NT2/D1 (cell line): ENCODE results near the gene CELF4.
A peak's percentile ranks its signal among the peaks of the same experiment; 100 is the strongest.

Source experiments
- DNase-seq: peaks from one replicate; pipeline ENCODE4 v3.0.0-alpha.2; 2011; ENCODE audit warnings: low read depth, low spot score
- H3K27me3 ChIP-seq: 2 replicates; pipeline ENCODE4 v1.6.0; 2011; ENCODE audit warnings: mild to moderate bottlenecking; ENCODE audit not compliant: insufficient read length, insufficient read depth
- H3K36me3 ChIP-seq: 2 replicates; pipeline ENCODE4 v1.6.1; 2011; ENCODE audit warnings: mild to moderate bottlenecking, low read length, mixed read lengths; ENCODE audit not compliant: insufficient read depth, insufficient read length
- H3K4me1 ChIP-seq: 2 replicates; pipeline ENCODE4 v1.5.1; 2011; ENCODE audit not compliant: insufficient read depth, insufficient read length
- H3K4me3 ChIP-seq: 2 replicates; pipeline ENCODE4 v1.5.1; 2011; ENCODE audit warnings: low read depth; ENCODE audit not compliant: insufficient read length
- H3K9ac ChIP-seq: 2 replicates; pipeline ENCODE4 v1.6.0; 2011; ENCODE audit warnings: low read depth; ENCODE audit not compliant: insufficient read length
- H3K9me3 ChIP-seq: 2 replicates; pipeline ENCODE4 v1.5.1; 2011; ENCODE audit warnings: mild to moderate bottlenecking, low read length; ENCODE audit not compliant: insufficient read depth
- SUZ12 ChIP-seq: IDR thresholded peaks from 2 replicates; pipeline ENCODE4 v1.6.1; 2011; ENCODE audit not compliant: insufficient read length, insufficient read depth; ENCODE audit errors: extremely low read depth
- YY1 ChIP-seq: IDR thresholded peaks from 2 replicates; pipeline ENCODE4 v1.6.1; 2011; ENCODE audit not compliant: insufficient read length, insufficient read depth
- ZNF274 ChIP-seq: IDR thresholded peaks from 2 replicates; pipeline ENCODE4 v1.6.1; 2011; ENCODE audit warnings: mild to moderate bottlenecking, low read depth, low read length

CELF4 gene

DNA sequence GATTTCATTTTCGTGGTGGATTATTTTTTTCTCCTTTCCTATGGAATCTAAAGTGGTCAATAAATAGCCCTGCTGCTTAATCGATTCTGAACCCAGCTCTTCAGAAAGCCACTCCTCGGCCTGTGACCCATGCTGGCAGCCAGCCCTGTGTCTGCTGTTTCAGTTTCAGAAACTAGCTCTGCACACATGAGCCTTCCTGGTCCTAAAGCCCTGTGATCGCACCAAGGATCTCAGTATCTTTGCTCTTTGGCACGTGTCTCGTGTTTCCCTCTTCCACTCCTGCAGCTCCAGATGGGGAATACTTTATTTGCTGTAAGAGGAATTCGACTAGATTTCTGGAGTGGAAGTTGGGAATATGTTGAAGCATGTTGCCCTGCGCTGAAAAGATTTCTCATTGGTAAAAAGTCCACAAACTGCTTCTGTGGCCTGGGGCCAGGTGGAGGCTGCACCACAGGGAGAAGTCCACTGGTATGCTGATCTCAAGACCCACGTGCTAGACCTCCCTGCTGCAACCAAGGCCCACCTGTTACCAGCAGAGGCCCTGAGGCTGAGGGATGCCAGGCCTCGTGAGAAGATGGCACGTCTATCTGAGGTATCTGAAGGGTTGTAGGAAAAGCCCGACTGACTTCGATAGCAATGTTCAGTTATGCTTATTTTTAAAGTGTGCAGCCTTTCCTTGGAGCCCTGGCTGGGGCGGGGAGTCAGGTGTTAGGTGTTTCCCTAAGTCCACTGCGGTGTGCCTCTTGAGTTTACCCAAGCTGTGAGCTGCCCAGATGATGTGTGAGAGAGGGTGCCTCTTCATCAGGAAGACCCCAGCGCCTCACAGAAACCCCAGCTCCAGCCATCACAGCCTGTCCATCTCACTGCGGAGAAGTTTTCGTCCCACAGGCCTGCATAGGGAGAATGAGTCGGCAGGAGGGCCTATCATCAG lies 33.6 kb upstream of the CELF4 start:
- H3K27me3 ChIP-seq, result no peaks in the 10 kb centered on the region
- H3K9me3 ChIP-seq, result no peaks in the 10 kb centered on the region
- no peaks in the 10 kb centered on the region for H3K36me3 ChIP-seq
- DNase-seq, result no peak
- H3K9ac ChIP-seq, result no peak overlapping the region
- no peak overlapping the region for H3K4me3 ChIP-seq
- TF ChIP-seq YY1 (no peak), ZNF274 (no peak), SUZ12 (no peak)
- H3K4me1 ChIP-seq, result no peaks in the 10 kb centered on the region

DNA sequence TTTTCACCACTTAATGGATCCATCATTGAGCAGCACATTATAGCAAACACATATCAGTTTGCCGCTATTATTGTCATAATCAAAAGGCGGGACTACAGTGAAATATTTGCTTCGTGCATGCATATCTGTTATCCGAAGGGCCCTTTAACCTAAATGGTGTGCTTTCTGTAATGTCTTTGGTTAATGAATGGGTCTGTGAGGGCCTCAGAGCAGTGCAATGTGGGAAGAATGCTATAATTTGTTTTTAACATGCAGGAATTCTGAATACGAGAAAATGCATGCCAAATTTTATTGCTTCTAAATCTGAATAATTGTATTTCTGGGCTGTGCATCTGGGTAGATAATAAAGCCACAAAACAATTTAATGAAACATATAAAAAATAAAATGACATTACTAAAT lies 32.8 kb upstream of the CELF4 start:
- no peak overlapping the region for H3K9ac ChIP-seq
- no peaks in the 10 kb centered on the region for H3K27me3 ChIP-seq
- no peak for DNase-seq
- H3K4me1 ChIP-seq, result no peaks in the 10 kb centered on the region
- H3K4me3 ChIP-seq, result no peak overlapping the region
- H3K36me3 ChIP-seq, result no peaks in the 10 kb centered on the region
- no peak for TF ChIP-seq ZNF274
- no peak for TF ChIP-seq SUZ12
- TF ChIP-seq YY1, result no peak
- no peaks in the 10 kb centered on the region for H3K9me3 ChIP-seq

DNA sequence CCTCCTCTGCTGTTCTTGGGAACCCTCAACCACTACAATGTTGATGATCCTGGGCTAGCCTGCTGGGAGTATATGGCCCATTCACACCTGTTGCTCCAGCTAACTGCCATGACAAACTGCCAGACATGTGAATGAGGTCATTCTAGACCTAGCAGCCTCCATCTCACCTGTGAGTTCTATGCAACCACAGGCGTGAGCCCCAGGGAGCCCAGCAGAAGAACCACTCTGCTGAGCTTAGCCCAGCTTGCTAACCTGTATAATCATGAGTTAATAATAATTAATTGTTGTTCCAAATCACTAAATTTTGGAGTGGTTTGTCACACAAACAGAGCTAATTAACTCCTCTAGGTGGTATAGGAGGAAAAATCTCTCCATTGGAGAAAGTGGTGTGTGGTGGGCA lies 24.7 kb upstream of the CELF4 start:
- no peaks in the 10 kb centered on the region for H3K27me3 ChIP-seq
- H3K4me3 ChIP-seq, result no peak overlapping the region
- no peak overlapping the region for H3K9ac ChIP-seq
- no peaks in the 10 kb centered on the region for H3K36me3 ChIP-seq
- peaks cover 3% of the 10 kb centered on the region for H3K4me1 ChIP-seq
- peaks cover 13% of the 10 kb centered on the region; the same call in 1 of the 2 replicates for H3K9me3 ChIP-seq
- TF ChIP-seq SUZ12, result no peak
- no peak for TF ChIP-seq ZNF274
- TF ChIP-seq YY1, result no peak
- no peak for DNase-seq

GRCh38 chr18:37588289-37588688 lies 22.7 kb upstream of the CELF4 start:
- Histone ChIP-seq H3K36me3 (no peaks in the 10 kb centered on the region), H3K9me3 (peaks cover 13% of the 10 kb centered on the region; the same call in 1 of the 2 replicates), H3K4me1 (peaks cover 3% of the 10 kb centered on the region), H3K27me3 (no peaks in the 10 kb centered on the region), H3K9ac (no peak overlapping the region), H3K4me3 (no peak overlapping the region)
- TF ChIP-seq ZNF274, result no peak
- TF ChIP-seq SUZ12, result no peak
- no peak for TF ChIP-seq YY1
- DNase-seq, result no peak

DNA sequence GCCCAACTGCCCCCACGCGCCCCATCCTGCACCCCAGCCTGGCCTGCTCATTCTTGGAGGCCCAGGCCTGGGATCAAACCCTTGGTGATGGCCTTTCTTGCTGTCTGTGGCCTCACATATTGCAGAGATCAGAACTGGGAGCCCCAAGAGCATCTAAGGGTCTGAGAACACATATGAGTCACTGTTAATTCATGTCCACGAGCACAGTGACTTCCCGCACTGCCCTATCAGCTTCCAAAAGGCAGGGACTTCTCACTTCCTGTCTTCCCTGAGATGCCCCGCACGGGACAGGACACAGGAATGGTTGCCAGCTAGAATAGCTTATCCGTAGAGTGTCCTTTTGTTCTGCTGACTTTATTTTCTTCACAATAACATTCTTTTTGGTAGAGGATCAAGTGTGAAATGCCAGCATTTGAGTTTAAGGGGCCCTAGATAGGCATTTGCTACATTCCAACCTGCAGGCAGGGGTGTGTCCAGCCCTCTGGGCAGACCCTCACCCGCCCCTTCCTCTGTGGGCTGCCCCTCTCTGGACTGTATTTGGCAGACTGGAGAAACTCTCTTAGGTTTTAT lies 21.1 kb upstream of the CELF4 start:
- Histone ChIP-seq H3K36me3 (no peaks in the 10 kb centered on the region), H3K9me3 (peaks cover 13% of the 10 kb centered on the region; the same call in 1 of the 2 replicates), H3K9ac (no peak overlapping the region), H3K27me3 (peaks cover 6% of the 10 kb centered on the region), H3K4me1 (peaks cover 3% of the 10 kb centered on the region), H3K4me3 (no peak overlapping the region)
- DNase-seq, result no peak
- no peak for TF ChIP-seq SUZ12
- TF ChIP-seq YY1, result no peak
- no peak for TF ChIP-seq ZNF274

- Histone ChIP-seq H3K27me3 (peaks cover 14% of the 10 kb centered on the region), H3K4me1 (peaks cover 3% of the 10 kb centered on the region), H3K9ac (no peak overlapping the region), H3K36me3 (no peaks in the 10 kb centered on the region), H3K9me3 (0 out of 2 replicates have a peak, but pooled peaks cover 2% of the 10 kb centered on the region), H3K4me3 (no peak overlapping the region)
- peak; percentile 68 for DNase-seq
- no peak for TF ChIP-seq YY1
- TF ChIP-seq ZNF274, result no peak
Measured at GRCh38 chr18:37584952-37585695, 19.5 kb upstream of the CELF4 start.

DNA sequence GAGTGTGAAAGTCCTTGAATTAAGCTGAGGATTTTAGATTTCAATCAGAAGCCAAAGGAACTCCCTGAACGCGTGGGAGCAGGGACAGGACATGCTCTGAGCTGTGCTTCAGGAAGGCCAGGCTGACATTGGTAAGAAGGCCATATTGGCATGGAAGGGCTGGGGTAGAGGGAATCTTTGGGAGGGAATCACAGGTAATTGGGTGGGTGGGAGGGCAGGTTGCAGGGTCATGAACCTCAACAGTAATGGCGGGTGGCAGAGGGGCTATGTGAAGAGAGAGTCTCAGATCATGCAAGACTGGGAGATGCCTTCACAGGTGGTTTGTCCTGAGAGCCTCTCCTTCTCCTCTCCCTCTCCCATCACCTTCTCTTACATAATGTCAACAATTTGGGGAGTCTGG lies 18.6 kb upstream of the CELF4 start:
- no peaks in the 10 kb centered on the region for H3K9me3 ChIP-seq
- peaks cover 3% of the 10 kb centered on the region for H3K4me1 ChIP-seq
- peaks cover 17% of the 10 kb centered on the region for H3K27me3 ChIP-seq
- TF ChIP-seq SUZ12, result no peak
- TF ChIP-seq ZNF274, result no peak
- no peak for TF ChIP-seq YY1
- no peak overlapping the region for H3K4me3 ChIP-seq
- no peak for DNase-seq
- no peaks in the 10 kb centered on the region for H3K36me3 ChIP-seq
- H3K9ac ChIP-seq, result no peak overlapping the region
